HTERT RPE-1 (cell line): Measurements from ENCODE around the gene SLX1A.
"Not testable (repeated sequence)": the region's sequence is repeated elsewhere in the genome, so short reads cannot be mapped to it uniquely, and the experiment has no call there.

Experiments
- in situ Hi-C: fragments of 300-500 bp; cut with MboI; formaldehyde crosslinking; loops from 4 replicates; pipeline ENCODE4 v1.14.3; 2020; ENCODE audit warnings: low sequenced_read_pairs

SLX1A gene

GRCh38 chr16:30217082-30217481 lies 23.4 kb downstream of the SLX1A start:
- in situ Hi-C loops = not testable (repeated sequence)
